Measurements from ENCODE around the gene PIGB. TPM values are rescaled to one million over a fixed set of nuclear protein-coding genes. Genes with fewer than 3 reads are reported as not detected.

PIGB gene
- total RNA-seq, 2 experiments from 2014 or later: 21.5 to 21.6 TPM

GRCh38 chr15:55387027-55387426 lies 68.0 kb downstream of the PIGB start:
- Mint-ChIP-seq H3K4me1 (ENCODE audit: low read depth) (peaks cover 5% of the 10 kb centered on the region), H3K27me3 (no peaks in the 10 kb centered on the region), H3K27ac (no peak overlapping the region), H3K9me3 (no peaks in the 10 kb centered on the region), H3K4me3 (no peak overlapping the region), H3K36me3 (ENCODE audit: low read depth) (peaks cover 69% of the 10 kb centered on the region)
- DNase-seq (no peak), ATAC-seq (ENCODE audit: poor library complexity) (no peak)
- Histone ChIP-seq H3K9me3 (ENCODE audit: control insufficient read depth in 1 of 2, insufficient read depth in 1 of 2, low read length in 2 of 2) (no peaks in the 10 kb centered on the region), H3K36me3 (ENCODE audit: insufficient read depth, low read length) (peaks cover 36% of the 10 kb centered on the region), H3K27ac (ENCODE audit: low read depth in 1 of 2, low read length in 2 of 2) (no peak overlapping the region), H3K4me1 (ENCODE audit: insufficient read depth, low read length) (no peaks in the 10 kb centered on the region), H3K27me3 (ENCODE audit: control insufficient read depth in 1 of 2, insufficient read depth in 2 of 2, low read length in 2 of 2) (no peaks in the 10 kb centered on the region), H3K4me3 (ENCODE audit: low read length) (no peak overlapping the region)
- intact Hi-C loops (cut with DNase I, micrococcal nuclease): no loop called here
- CTCF ChIA-PET: no interaction called here
- no peak for TF ChIP-seq CTCF (IDR thresholded peaks at IDR 0.05)
- POLR2A ChIA-PET: no interaction called here

GRCh38 chr15:55389264-55389607 lies 70.2 kb downstream of the PIGB start:
- H3K27ac Mint-ChIP-seq: no peak overlapping the region
- H3K36me3 ChIP-seq (ENCODE audit: insufficient read depth, low read length): peaks cover 21% of the 10 kb centered on the region
- peaks cover 14% of the 10 kb centered on the region for H3K4me1 Mint-ChIP-seq (ENCODE audit: low read depth)
- ATAC-seq (ENCODE audit: poor library complexity): no peak
- no peak for TF ChIP-seq CTCF (IDR thresholded peaks at IDR 0.05)
- H3K4me3 Mint-ChIP-seq: no peak overlapping the region
- no peaks in the 10 kb centered on the region for H3K9me3 ChIP-seq (ENCODE audit: control insufficient read depth in 1 of 2, insufficient read depth in 1 of 2, low read length in 2 of 2)
- no peaks in the 10 kb centered on the region for H3K27me3 ChIP-seq (ENCODE audit: control insufficient read depth in 1 of 2, insufficient read depth in 2 of 2, low read length in 2 of 2)
- no peaks in the 10 kb centered on the region for H3K4me1 ChIP-seq (ENCODE audit: insufficient read depth, low read length)
- no peaks in the 10 kb centered on the region for H3K27me3 Mint-ChIP-seq
- DNase-seq: no peak
- ChIA-PET POLR2A (no interaction called here), CTCF (interaction anchor here (1.4 kb wide), 1 partner anchor 19 kb away, joined by 3 read pairs; the partner anchor contains the start of genes CCPG1 and PIERCE2)
- H3K36me3 Mint-ChIP-seq (ENCODE audit: low read depth): peaks cover 49% of the 10 kb centered on the region
- H3K9me3 Mint-ChIP-seq: no peaks in the 10 kb centered on the region
- intact Hi-C loops (cut with DNase I, micrococcal nuclease): no loop called here
- H3K27ac ChIP-seq (ENCODE audit: low read depth in 1 of 2, low read length in 2 of 2): no peak overlapping the region
- no peak overlapping the region for H3K4me3 ChIP-seq (ENCODE audit: low read length)

GRCh38 chr15:55394694-55395093 lies 75.7 kb downstream of the PIGB start:
- H3K36me3 ChIP-seq (ENCODE audit: insufficient read depth, low read length): peaks cover 3% of the 10 kb centered on the region
- H3K4me1 ChIP-seq (ENCODE audit: insufficient read depth, low read length): no peaks in the 10 kb centered on the region
- H3K27ac ChIP-seq (ENCODE audit: low read depth in 1 of 2, low read length in 2 of 2): no peak overlapping the region
- no peaks in the 10 kb centered on the region for H3K27me3 ChIP-seq (ENCODE audit: control insufficient read depth in 1 of 2, insufficient read depth in 2 of 2, low read length in 2 of 2)
- Mint-ChIP-seq H3K9me3 (peaks cover 5% of the 10 kb centered on the region), H3K27me3 (no peaks in the 10 kb centered on the region), H3K36me3 (ENCODE audit: low read depth) (peaks cover 42% of the 10 kb centered on the region), H3K4me3 (no peak overlapping the region), H3K4me1 (ENCODE audit: low read depth) (peaks cover 42% of the 10 kb centered on the region), H3K27ac (no peak overlapping the region)
- no peaks in the 10 kb centered on the region for H3K9me3 ChIP-seq (ENCODE audit: control insufficient read depth in 1 of 2, insufficient read depth in 1 of 2, low read length in 2 of 2)
- H3K4me3 ChIP-seq (ENCODE audit: low read length): no peak overlapping the region
- DNase-seq (peak in 1 of 14 experiments; percentile 7), ATAC-seq (ENCODE audit: poor library complexity) (no peak)
- POLR2A ChIA-PET: interaction anchor here (1.0 kb wide), 1 partner anchor 14 kb away, joined by 3 read pairs; the partner anchor contains the start of genes CCPG1 and PIERCE2
- no peak for TF ChIP-seq CTCF (IDR thresholded peaks at IDR 0.05)
- intact Hi-C loops (cut with DNase I, micrococcal nuclease): no loop called here
- CTCF ChIA-PET: interaction anchor here (3.4 kb wide), 1 partner anchor 13 kb away, joined by 15 read pairs; the partner anchor contains the start of genes CCPG1 and PIERCE2
